AG04449 (cell line): ENCODE data around the gene RBP7.
"Not testable (repeated sequence)": the region's sequence is repeated elsewhere in the genome, so short reads cannot be mapped to it uniquely, and the experiment has no call there.

ENCODE experiments used
- CTCF ChIA-PET: fragments of 350-600 bp; formaldehyde crosslinking; extraction: SDS; loops from one replicate; lab custom pipeline; 2021; ENCODE audit warnings: antibody characterized with exemption; lab: Yijun Ruan, JAX
- POLR2A ChIA-PET: fragments of 400-600, 350-600 bp; formaldehyde crosslinking; extraction: SDS; loops from one replicate; lab custom pipeline; 2020; ENCODE audit warnings: antibody characterized with exemption, inconsistent platforms; lab: Yijun Ruan, JAX
- DNase-seq: peaks from one replicate; pipeline ENCODE4 v3.0.0-alpha.2; 2010; ENCODE audit warnings: low read depth, low spot score
- H3K4me3 ChIP-seq: 2 replicates; pipeline ENCODE4 v1.5.1; 2011; ENCODE audit warnings: low read depth, mild to moderate bottlenecking, control low read depth, low read length
- CTCF ChIP-seq: IDR thresholded peaks from one replicate; pipeline ENCODE4 v1.5.1; 2011; ENCODE audit warnings: mild to moderate bottlenecking, moderate library complexity, low read length, control low read depth, inconsistent platforms; ENCODE audit not compliant: insufficient read depth; ENCODE audit errors: missing control alignments

The RBP7 gene

GRCh38 chr1:9985001-9985400 is 12.0 kb upstream of the RBP7 start:
- no peak for TF ChIP-seq CTCF

GRCh38 chr1:9989773-9990172 is 7.3 kb upstream of the RBP7 start:
- no peak for TF ChIP-seq CTCF
- CTCF ChIA-PET = interaction anchor here (1.9 kb wide), 1 partner anchor 39 kb away, joined by 7 read pairs; no protein-coding TSS in a partner anchor
- DNase-seq = no peak
- POLR2A ChIA-PET = no interaction called here
- H3K4me3 ChIP-seq = no peak overlapping the region

More at GRCh38 chr1:9985001-9985400, 12.0 kb upstream of the RBP7 start:
- no peak for DNase-seq
- POLR2A ChIA-PET = no interaction called here
- CTCF ChIA-PET = no interaction called here
- H3K4me3 ChIP-seq = no peak overlapping the region

GRCh38 chr1:9990944-9991343 is 6.1 kb upstream of the RBP7 start:
- no peak for DNase-seq

GRCh38 chr1:9992910-9993309 is 4.1 kb upstream of the RBP7 start:
- ChIA-PET POLR2A (no interaction called here), CTCF (no interaction called here)
- DNase-seq = no peak
- H3K4me3 ChIP-seq = no peak overlapping the region
- TF ChIP-seq CTCF = no peak

More at GRCh38 chr1:9990944-9991343, 6.1 kb upstream of the RBP7 start:
- POLR2A ChIA-PET = no interaction called here
- CTCF ChIA-PET = interaction anchor here (1.9 kb wide), 1 partner anchor 40 kb away, joined by 7 read pairs; no protein-coding TSS in a partner anchor
- H3K4me3 ChIP-seq = no peak overlapping the region
- TF ChIP-seq CTCF = no peak

GRCh38 chr1:9993561-9994075 is 3.4 kb upstream of the RBP7 start:
- TF ChIP-seq CTCF = no peak
- H3K4me3 ChIP-seq = no peak overlapping the region
- no peak for DNase-seq
- ChIA-PET CTCF (interaction anchor here (1.2 to 1.4 kb wide), 2 partner anchors 41 to 217 kb away, joined by 3 read pairs; partner anchors contain the start of gene KIF1B), POLR2A (interaction anchor here (0.6 kb wide), 1 partner anchor 460 kb away, joined by 6 read pairs; no protein-coding TSS in a partner anchor)

GRCh38 chr1:10001016-10001665 is 4.1 kb downstream of the RBP7 start:
- CTCF ChIA-PET = no interaction called here
- POLR2A ChIA-PET = no interaction called here
- DNase-seq = no peak
- no peak overlapping the region for H3K4me3 ChIP-seq
- no peak for TF ChIP-seq CTCF

- POLR2A ChIA-PET = not testable (repeated sequence)
Measured at GRCh38 chr1:10005248-10005647, 8.2 kb downstream of the RBP7 start.

More at GRCh38 chr1:10005248-10005647, 8.2 kb downstream of the RBP7 start:
- CTCF ChIA-PET, DNase-seq, H3K4me3 ChIP-seq: not testable (repeated sequence)
